ENCODE measurements around the gene MYG1.

MYG1 gene

DNA sequence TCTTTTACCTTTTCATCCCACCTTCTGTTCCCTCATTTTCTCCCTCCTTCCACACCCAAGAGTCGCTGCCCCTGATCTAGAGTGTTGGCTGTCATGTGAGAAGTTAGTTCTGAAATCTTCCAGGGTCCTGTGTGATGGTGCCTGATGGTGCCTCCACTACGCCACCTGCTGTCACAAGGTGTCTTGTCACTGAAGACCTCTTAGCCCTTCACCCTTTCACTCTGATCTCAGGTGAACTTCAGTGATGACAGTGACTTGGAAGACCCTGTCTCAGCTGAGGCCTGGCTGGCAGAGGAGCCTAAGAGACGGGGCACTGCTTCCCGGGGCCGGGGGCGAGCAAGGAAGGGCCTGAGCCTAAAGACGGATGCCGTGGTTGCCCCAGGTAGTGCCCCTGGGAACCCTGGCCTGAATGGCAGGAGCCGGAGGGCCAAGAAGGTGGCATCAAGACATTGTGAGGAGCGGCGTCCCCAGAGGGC lies 11.7 kb upstream of the MYG1 start:
- no peak for TF ChIP-seq ZNF565 (CRISPR knock-in tag; conservative IDR thresholded peaks at IDR 0.05; ENCODE audit: low read depth)
- TF ChIP-seq BACH2 (CRISPR knock-in tag; IDR thresholded peaks at IDR 0.05; ENCODE audit: borderline replicate concordance) = no peak
- TF ChIP-seq TOX (CRISPR knock-in tag; IDR thresholded peaks at IDR 0.05; ENCODE audit: borderline replicate concordance) = no peak
- TF ChIP-seq PPARA (CRISPR knock-in tag; IDR thresholded peaks at IDR 0.05; ENCODE audit: borderline replicate concordance) = no peak
- TF ChIP-seq, protein P1, sequence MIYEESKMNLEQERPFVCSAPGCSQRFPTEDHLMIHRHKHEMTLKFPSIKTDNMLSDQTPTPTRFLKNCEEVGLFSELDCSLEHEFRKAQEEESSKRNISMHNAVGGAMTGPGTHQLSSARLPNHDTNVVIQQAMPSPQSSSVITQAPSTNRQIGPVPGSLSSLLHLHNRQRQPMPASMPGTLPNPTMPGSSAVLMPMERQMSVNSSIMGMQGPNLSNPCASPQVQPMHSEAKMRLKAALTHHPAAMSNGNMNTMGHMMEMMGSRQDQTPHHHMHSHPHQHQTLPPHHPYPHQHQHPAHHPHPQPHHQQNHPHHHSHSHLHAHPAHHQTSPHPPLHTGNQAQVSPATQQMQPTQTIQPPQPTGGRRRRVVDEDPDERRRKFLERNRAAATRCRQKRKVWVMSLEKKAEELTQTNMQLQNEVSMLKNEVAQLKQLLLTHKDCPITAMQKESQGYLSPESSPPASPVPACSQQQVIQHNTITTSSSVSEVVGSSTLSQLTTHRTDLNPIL (CRISPR knock-in tag; IDR thresholded peaks at IDR 0.05; ENCODE audit: low read depth) = no peak
- no peak for TF ChIP-seq RARB (CRISPR knock-in tag; IDR thresholded peaks at IDR 0.05)
- no peak for TF ChIP-seq ESRRG (CRISPR knock-in tag; IDR thresholded peaks at IDR 0.05)
- no peak for TF ChIP-seq ZFP3 (CRISPR knock-in tag; IDR thresholded peaks at IDR 0.05)
- no peak for TF ChIP-seq PATZ1 (CRISPR knock-in tag; IDR thresholded peaks at IDR 0.05; ENCODE audit: borderline replicate concordance)
- no peak for TF ChIP-seq ISL1 (CRISPR knock-in tag; IDR thresholded peaks at IDR 0.05)
- TF ChIP-seq, protein P2, sequence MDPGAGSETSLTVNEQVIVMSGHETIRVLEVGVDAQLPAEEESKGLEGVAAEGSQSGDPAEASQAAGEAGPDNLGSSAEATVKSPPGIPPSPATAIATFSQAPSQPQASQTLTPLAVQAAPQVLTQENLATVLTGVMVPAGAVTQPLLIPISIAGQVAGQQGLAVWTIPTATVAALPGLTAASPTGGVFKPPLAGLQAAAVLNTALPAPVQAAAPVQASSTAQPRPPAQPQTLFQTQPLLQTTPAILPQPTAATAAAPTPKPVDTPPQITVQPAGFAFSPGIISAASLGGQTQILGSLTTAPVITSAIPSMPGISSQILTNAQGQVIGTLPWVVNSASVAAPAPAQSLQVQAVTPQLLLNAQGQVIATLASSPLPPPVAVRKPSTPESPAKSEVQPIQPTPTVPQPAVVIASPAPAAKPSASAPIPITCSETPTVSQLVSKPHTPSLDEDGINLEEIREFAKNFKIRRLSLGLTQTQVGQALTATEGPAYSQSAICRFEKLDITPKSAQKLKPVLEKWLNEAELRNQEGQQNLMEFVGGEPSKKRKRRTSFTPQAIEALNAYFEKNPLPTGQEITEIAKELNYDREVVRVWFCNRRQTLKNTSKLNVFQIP (CRISPR knock-in tag; IDR thresholded peaks at IDR 0.05; ENCODE audit: borderline replicate concordance, low read depth) = no peak
- TF ChIP-seq ZNF8 (CRISPR knock-in tag; IDR thresholded peaks at IDR 0.05) = no peak
- TF ChIP-seq OSR1 (CRISPR knock-in tag; IDR thresholded peaks at IDR 0.05) = no peak
- peak; percentile 81 for ATAC-seq

DNA sequence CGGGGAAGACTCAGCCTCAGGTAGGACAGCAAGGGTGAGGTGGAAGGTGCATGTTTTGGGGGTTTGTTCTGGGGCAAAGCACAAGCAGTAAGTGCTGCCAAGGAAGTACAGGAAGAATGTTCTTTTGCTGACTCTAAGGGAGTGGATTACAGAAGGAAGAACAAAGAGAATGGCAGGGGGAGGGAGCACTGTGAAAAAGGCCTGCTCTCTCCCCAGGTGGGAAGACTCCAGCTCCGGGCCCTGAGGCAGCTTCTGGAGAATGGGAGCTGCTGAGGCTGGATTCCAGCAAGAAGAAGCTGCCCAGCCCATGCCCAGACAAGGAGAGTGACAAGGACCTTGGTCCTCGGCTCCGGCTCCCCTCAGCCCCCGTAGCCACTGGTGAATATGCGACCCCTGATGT lies 11.2 kb upstream of the MYG1 start:
- TF ChIP-seq ESRRG (CRISPR knock-in tag; IDR thresholded peaks at IDR 0.05) (no peak), ZC3H10 (CRISPR knock-in tag; IDR thresholded peaks at IDR 0.05) (no peak), ISL1 (CRISPR knock-in tag; IDR thresholded peaks at IDR 0.05) (no peak), CSDC2 (CRISPR knock-in tag; IDR thresholded peaks at IDR 0.05) (no peak), ZNF70 (CRISPR knock-in tag; IDR thresholded peaks at IDR 0.05) (no peak), PPARA (CRISPR knock-in tag; IDR thresholded peaks at IDR 0.05; ENCODE audit: borderline replicate concordance) (no peak), GLIS3 (CRISPR knock-in tag; IDR thresholded peaks at IDR 0.05) (no peak), BACH2 (CRISPR knock-in tag; IDR thresholded peaks at IDR 0.05; ENCODE audit: borderline replicate concordance) (no peak), PATZ1 (CRISPR knock-in tag; IDR thresholded peaks at IDR 0.05; ENCODE audit: borderline replicate concordance) (no peak), ZNF8 (CRISPR knock-in tag; IDR thresholded peaks at IDR 0.05) (no peak), RARB (CRISPR knock-in tag; IDR thresholded peaks at IDR 0.05) (no peak)
- no peak for ATAC-seq

DNA sequence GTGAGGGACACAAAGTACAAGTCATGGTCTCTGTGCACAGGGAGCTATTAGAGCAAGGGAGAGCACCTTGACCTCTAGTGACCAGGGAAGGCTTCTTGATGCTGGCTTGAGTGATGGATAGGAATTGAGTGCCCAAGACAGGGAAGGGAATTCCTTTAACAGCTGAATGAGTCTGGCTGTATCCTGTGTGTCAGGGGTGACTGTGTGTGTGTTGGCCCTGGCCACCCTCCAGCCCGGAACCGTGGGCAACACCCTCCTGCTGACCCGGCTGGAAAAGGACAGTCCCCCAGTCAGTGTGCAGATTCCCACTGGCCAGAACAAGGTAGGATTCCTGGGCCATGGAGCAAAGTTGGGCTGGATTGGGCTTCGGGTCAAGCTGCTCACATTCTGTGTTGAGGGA lies 9.6 kb upstream of the MYG1 start:
- no peak; the same call in 2 of the 3 replicates for ATAC-seq
- TF ChIP-seq, protein P2 (CRISPR knock-in tag; IDR thresholded peaks at IDR 0.05; ENCODE audit: borderline replicate concordance, low read depth) = no peak

DNA sequence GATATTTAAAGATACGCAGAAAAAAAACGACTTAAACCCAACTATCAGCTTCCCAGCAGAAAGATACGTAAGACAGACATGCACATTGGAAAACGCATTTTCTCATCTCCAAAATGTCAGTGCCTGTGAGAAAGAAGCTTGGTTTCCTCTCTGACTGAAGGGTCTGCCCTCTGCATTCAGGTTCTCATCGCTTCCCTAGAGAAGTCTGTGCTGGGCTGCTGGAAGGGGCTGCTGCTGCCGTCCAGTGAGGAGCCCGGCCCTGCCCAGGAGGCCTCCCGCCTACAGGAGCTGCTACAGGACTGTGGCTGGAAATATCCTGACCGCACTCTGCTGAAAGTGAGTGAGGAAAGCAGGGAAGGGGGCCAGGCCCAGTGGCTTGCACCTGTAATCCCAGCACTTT lies 8.8 kb upstream of the MYG1 start:
- TF ChIP-seq ARNTL (CRISPR knock-in tag; IDR thresholded peaks at IDR 0.05; ENCODE audit: borderline replicate concordance, low read depth) (no peak), ISL1 (CRISPR knock-in tag; IDR thresholded peaks at IDR 0.05) (no peak), ZNF70 (CRISPR knock-in tag; IDR thresholded peaks at IDR 0.05) (no peak), CSDC2 (CRISPR knock-in tag; IDR thresholded peaks at IDR 0.05) (no peak), OSR1 (CRISPR knock-in tag; IDR thresholded peaks at IDR 0.05) (no peak), TOX (CRISPR knock-in tag; IDR thresholded peaks at IDR 0.05; ENCODE audit: borderline replicate concordance) (no peak), ZC3H10 (CRISPR knock-in tag; IDR thresholded peaks at IDR 0.05) (no peak), GLIS3 (CRISPR knock-in tag; IDR thresholded peaks at IDR 0.05) (no peak), PATZ1 (CRISPR knock-in tag; IDR thresholded peaks at IDR 0.05; ENCODE audit: borderline replicate concordance) (no peak), TCF4 (CRISPR knock-in tag; IDR thresholded peaks at IDR 0.05; ENCODE audit: borderline replicate concordance) (no peak), ZFP3 (CRISPR knock-in tag; IDR thresholded peaks at IDR 0.05) (no peak)
- no peak for ATAC-seq

Data from SK-N-SH treated with all-trans-retinoic acid at 6 μM for 48 hours (cell line).